ENCODE results near the gene PLA2G4E.

Gene PLA2G4E

DNA sequence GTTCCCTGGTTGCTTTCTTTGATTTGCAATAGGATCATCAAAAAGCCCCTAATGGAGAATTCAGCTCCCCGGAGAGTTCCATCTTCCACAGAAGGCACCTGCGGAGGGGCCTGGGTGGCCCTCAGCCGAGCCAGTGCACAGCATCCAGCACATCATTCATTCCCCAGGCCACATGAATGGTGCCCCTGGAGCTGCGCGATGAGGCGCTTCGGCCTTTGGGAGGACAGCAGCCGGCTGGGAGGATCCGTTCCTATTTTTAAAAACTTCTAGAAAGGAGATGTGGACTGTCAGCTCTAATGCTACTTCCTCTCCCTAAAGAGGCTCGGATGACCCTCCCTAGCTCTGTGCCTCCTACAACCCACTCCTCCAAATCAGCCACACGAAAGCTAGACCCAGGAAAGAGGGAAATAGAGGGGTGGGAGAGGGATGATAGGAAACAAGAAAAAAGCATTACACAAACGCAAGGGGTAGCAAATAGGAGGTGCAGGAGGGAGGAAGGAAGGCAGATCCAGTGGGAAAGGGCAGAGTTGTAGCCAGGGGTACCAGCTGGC, 68.8 kb downstream of the PLA2G4E start:
- no peak for DNase-seq (ENCODE audit: low read depth, low spot score)
- H3K4me3 ChIP-seq (ENCODE audit: low read depth, low read length), result no peak overlapping the region
- TF ChIP-seq CTCF (IDR thresholded peaks at IDR 0.05; ENCODE audit: low read depth, low read length), result no peak
- in situ Hi-C loops (cut with HindIII; ENCODE audit: low sequenced_read_pairs), result no loop called here

DNA sequence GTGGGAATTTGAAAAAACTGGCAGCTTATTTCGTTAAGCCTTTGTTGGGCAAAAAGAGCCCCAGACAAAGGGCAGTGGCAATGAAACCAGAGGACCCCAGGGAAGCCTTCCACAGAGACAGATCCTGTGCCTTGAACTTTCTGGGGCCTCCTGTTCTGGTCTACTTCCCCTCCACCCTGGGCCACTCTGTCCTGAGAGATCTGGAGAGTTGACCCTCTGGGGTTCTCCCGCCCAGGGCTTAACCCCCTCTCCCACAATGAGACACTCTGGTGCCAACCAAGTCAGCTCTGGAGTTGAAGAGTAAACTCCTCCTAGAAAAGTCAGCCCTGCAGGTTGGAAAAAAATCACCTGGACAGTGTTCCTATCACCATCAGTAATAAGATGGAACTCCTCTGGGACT, 69.3 kb downstream of the PLA2G4E start:
- no peak for DNase-seq (ENCODE audit: low read depth, low spot score)
- TF ChIP-seq CTCF (IDR thresholded peaks at IDR 0.05; ENCODE audit: low read depth, low read length), result no peak
- H3K4me3 ChIP-seq (ENCODE audit: low read depth, low read length), result no peak overlapping the region
- in situ Hi-C loops (cut with HindIII; ENCODE audit: low sequenced_read_pairs), result no loop called here

DNA sequence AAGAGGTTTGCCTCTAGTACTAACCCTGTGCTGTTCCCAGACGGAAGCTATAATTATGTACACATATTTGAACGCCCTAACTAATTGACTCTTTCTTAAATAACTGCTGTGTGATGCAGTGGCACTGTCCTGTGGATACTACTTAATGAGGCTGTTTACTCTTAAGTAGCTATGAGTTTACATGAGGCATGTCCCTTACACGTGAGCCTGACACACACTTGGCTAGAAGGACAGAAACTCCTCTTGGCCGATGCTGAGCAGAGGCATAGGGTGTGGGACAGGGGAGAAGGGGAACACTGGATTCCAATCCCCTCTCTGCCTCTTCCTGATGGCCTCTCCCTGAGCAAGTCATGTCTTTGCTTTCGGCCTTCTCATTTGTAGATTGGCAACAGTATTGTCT, 70.4 kb downstream of the PLA2G4E start:
- TF ChIP-seq CTCF (IDR thresholded peaks at IDR 0.05; ENCODE audit: low read depth, low read length), result no peak
- in situ Hi-C loops (cut with HindIII; ENCODE audit: low sequenced_read_pairs), result no loop called here

GRCh38 chr15:41950127-41950483, 70.7 kb downstream of the PLA2G4E start:
- no peak overlapping the region for H3K4me3 ChIP-seq (ENCODE audit: low read depth, low read length)
- TF ChIP-seq CTCF (IDR thresholded peaks at IDR 0.05; ENCODE audit: low read depth, low read length), result no peak
- DNase-seq (ENCODE audit: low read depth, low spot score), result no peak
- in situ Hi-C loops (cut with HindIII; ENCODE audit: low sequenced_read_pairs), result no loop called here

More for the DNA sequence above, 70.4 kb downstream of the PLA2G4E start:
- no peak overlapping the region for H3K4me3 ChIP-seq (ENCODE audit: low read depth, low read length)
- no peak for DNase-seq (ENCODE audit: low read depth, low spot score)

DNA sequence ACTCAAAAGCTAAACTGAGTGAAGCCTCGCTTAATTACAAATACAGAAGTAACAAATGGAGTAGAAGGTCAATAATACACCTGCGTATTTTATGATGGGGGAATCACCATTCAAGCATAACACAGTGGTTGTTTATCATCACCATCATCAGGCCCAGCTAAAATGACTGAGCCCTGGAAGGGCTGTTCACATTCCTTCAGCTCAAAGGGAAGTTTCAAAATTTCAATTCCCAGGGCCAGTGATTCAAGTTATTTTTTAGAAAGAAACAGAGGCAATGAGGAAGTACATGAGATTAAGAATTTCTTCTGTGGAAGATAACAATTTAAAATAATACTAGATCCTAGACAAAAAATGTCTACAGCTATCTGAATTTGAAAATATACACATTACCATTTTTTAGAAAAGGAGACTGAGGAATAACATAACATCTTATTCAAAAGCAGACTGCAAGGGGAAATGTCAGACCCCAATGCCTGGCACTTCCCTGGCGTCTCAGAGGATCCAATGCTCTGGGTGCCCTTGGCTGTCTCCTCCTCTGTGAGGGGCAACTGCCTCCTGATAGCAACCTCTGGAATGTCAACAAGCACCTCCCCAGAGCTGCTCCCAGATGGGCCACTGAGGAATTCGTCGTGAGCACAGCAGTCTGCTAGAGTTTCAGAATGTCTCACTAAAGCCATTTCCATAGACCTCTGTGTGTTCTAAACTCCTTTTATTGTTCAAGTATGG, 71.3 kb downstream of the PLA2G4E start:
- no peak overlapping the region for H3K4me3 ChIP-seq (ENCODE audit: low read depth, low read length)
- in situ Hi-C loops (cut with HindIII; ENCODE audit: low sequenced_read_pairs), result no loop called here
- DNase-seq (ENCODE audit: low read depth, low spot score), result no peak
- no peak for TF ChIP-seq CTCF (IDR thresholded peaks at IDR 0.05; ENCODE audit: low read depth, low read length)

DNA sequence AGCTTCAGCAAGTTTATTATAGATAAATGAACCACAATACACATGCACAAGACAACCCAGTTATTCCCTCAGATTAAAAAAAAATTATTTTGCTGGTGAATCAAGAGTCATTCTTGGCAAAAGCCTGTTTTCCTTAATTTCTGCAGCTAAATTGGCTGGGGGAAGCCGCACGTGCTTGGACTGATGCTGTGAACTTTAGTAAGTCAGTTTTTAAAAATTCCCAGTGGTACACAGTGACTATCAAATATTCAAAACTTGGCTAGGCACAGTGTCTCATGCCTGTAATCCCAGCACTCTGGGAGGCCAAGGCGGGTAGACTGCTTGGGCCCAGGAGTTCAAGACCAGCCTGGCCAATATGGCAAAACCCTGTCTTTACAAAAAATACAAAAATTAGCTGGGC, 72.4 kb downstream of the PLA2G4E start:
- no peak for DNase-seq (ENCODE audit: low read depth, low spot score)
- no peak overlapping the region for H3K4me3 ChIP-seq (ENCODE audit: low read depth, low read length)
- in situ Hi-C loops (cut with HindIII; ENCODE audit: low sequenced_read_pairs), result no loop called here
- TF ChIP-seq CTCF (IDR thresholded peaks at IDR 0.05; ENCODE audit: low read depth, low read length), result no peak
